GM12872 (cell line): ENCODE measurements around the gene SPOP.

Experiments
- TF ChIP-seq, protein P1 (sequence below): IDR thresholded peaks from 3 replicates; pipeline ENCODE4 v1.5.1; 2011; ENCODE audit warnings: low read depth, mild to moderate bottlenecking, low read length, moderate library complexity; ENCODE audit not compliant: insufficient read depth

SPOP gene

DNA sequence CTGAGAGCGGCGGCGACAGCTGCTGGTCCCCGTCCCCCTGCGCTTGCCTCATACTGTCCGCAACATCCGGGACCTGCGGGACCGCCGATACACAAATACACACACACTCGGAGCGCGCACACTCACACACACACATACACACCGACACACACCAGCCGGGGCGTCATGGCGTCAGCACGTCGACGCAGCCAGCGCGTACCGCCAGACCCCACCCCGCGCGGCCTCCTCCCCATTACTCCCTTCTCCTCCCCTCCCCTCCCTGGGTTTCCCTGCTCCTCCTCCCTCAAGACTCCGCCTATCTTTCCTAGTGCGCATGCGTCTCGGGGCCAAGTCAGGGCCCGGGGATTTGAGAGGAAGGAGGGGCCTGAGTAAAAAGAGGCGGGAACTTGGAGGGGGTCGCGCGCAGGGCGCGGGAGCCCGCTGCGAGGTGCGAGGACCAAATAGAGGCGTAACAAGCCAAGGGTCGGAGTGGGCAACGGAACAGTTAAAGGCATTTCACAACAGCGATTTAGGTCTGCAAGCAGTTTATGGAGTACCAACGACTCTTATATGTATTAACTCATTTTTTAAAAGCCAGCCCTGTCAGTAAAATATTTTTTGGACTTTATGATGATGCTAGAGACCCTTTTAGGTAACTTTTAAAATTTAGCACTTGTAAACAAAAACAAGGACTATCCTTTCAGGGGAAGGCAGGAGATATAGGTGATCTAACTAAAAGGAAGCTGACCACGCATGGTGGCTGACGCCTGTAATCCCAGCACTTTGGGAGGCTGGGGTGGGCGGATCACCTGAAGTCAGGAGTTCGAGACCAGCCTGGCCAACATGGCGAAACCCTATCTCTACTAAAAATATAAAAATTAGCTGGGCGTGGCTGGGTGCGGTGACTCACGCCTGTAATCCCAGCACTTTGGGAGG, at the start of gene SPOP:
TSS of gene SPOP (minus strand) at position 165 of the 915 bp plus-strand sequence. CDS start 55,287 bp downstream, outside the sequence.
- TF ChIP-seq, protein P1, sequence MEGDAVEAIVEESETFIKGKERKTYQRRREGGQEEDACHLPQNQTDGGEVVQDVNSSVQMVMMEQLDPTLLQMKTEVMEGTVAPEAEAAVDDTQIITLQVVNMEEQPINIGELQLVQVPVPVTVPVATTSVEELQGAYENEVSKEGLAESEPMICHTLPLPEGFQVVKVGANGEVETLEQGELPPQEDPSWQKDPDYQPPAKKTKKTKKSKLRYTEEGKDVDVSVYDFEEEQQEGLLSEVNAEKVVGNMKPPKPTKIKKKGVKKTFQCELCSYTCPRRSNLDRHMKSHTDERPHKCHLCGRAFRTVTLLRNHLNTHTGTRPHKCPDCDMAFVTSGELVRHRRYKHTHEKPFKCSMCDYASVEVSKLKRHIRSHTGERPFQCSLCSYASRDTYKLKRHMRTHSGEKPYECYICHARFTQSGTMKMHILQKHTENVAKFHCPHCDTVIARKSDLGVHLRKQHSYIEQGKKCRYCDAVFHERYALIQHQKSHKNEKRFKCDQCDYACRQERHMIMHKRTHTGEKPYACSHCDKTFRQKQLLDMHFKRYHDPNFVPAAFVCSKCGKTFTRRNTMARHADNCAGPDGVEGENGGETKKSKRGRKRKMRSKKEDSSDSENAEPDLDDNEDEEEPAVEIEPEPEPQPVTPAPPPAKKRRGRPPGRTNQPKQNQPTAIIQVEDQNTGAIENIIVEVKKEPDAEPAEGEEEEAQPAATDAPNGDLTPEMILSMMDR: no peak

DNA sequence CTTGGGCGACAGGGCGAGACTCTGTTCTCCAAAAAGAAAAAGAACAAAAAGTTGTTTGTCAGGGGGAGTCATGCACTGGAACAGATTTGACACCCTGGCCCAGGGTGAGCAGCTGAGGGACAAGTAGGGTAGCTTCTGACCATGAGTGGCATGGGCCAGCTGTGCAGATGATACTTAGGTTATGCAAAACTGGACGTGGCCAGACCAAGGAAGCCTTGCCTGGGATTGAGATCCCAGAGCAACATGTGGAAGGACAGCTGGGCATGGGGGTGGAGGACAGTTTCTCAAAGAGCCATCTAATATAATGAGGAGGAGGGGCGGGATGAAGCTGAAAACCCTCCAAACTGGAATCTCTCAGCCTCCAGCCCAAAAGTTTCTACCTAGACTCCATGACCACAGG, 49.5 kb upstream of the SPOP start:
- TF ChIP-seq, protein P1: no peak

DNA sequence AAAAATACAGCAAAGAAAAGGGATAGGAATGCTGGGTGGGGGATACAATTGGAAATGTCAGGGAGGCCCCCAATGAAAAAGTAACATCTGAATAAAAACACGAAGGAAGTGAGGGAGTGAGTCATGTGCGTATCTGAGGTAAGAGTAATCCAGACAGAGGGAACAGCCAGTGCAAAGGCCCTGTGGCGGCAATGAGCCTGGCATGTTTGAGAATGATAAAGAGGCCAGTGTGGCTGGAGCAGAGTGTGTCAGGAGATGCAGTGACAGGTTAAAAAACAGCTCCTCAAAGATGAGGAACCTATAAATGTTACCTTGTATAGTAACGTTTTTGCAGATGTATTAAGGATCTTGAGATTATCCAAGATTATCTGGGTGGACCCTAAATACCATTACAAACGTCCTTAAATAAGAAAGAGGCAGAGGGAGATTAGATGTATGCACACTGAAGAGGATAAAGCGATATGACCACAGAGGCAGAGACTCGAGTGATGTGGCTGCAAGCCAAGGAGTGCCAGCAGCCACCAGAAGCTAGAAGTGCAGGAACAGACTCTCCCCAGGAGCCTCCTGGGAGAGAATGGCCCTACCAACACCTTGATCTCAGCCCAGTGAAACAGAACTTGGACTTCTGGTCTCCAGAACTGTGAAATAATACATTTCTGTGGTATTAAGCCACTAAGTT, 47.7 kb upstream of the SPOP start:
- TF ChIP-seq, protein P1: no peak

DNA sequence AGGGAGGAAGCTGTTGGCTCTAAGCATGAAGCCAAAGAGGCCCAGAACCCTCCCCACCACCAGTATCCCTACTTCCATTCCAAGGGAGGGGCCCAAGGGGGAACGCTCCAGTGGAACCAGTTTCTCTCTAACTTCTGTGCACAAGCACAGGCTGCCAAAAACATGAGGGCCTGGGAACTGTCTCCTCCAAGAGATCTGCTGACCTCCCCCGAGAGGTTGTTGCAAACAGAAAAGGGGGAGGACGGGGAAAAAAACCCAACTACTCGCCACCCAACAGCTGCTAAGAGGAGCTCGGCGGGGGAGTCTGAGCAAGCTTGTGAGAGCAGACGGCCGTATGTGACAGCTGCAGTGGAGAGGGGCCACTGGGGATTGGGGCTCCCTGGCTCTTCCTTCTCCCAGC, 45.5 kb upstream of the SPOP start:
- TF ChIP-seq, protein P1: no peak

DNA sequence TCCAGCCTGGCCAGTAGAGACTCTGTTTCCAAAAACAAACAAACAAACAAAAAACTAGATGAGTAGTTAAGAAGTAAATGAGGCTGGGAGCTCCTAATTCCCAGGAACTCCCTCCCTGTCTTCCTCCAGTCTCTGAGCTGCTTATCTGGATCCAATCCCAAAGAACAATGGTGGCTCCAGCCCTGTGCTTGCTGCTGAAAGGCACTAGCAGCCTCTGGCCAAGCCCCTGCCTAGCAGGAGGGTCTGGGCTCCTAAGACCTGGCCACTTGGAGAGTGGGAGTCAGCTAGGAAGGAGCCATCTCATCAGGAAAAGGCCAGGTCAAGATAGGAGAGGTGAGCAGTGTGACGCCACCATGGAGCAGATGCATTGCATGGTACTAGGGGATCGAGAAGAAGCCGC, 44.2 kb upstream of the SPOP start:
- TF ChIP-seq, protein P1: no peak

DNA sequence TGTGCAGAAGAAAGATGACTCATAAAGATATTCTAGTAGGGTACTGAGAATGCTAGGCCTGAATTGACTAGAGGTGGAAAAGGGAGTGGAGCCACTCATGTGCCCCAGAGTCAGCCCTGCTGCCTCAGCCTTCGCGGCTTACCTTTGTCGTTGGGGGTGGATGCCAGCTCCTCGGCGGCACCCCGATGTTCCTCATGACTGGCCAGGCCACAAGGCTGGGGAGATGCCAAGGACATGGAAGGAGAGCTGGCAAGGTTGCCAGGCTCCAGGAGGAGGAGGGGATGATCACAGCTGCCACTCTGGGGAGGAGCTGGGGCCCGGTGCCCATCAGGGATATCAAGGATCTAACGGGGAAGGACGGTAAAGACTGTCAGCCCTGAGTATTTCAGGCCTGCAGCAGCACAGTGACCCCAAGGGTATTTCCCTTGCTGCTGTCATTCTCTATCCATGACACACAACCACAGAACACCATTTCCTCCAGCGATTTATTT, 39.5 kb upstream of the SPOP start:
- TF ChIP-seq, protein P1: no peak

DNA sequence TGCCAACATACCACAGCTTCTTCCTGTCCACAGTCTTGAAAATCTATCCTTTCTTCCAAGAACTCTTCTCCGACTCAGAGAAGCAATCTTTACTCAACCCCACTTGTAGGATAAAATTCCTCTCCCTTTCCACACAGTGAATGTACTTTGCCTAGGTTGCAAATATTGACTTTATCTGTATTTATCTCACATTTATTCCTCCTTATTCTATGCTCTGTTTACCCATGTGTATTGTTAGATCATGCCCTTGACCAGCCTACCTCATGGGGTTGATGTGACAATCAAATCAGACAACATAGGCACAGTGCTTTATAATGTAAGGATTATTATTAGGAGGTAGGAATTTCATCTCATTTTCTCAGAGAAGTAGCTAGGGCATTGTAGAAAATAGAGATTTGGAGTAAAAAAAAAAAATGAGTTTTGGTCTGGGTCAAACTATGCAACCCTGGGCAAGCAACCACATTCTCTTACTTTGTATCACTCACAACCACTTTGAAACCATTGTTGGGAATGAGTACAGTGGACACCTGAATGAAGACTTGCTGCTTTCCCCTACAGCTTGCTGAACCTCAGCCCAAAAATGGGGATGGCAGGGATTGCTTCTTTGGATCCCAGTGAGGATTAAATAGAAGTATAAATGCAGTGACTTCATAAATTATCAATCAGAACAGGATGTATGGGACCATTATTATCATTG, 38.9 kb upstream of the SPOP start:
- TF ChIP-seq, protein P1: no peak
